H9 (cell line): ENCODE measurements around the gene ODAD4. TPM values are rescaled to one million over a fixed set of nuclear protein-coding genes. Genes with fewer than 3 reads are reported as not detected.

ENCODE experiments used
- DNase-seq: peaks from one replicate; pipeline ENCODE4 v3.0.0-alpha.2; 2017
- H2AFZ ChIP-seq: one replicate; pipeline ENCODE4 v1.6.1; 2013; ENCODE audit warnings: mild to moderate bottlenecking, low read length, control low read depth, moderate library complexity
- H2AK5ac ChIP-seq: 2 replicates; pipeline ENCODE4 v1.6.1; 2013; ENCODE audit warnings: low read length, control low read depth, mixed read lengths; ENCODE audit not compliant: insufficient read length
- H2BK120ac ChIP-seq: one replicate; pipeline ENCODE4 v1.6.1; 2013; ENCODE audit warnings: low read depth, mild to moderate bottlenecking, low read length, control low read depth, inconsistent platforms; ENCODE audit not compliant: poor library complexity, severe bottlenecking
- H2BK12ac ChIP-seq: 2 replicates; pipeline ENCODE4 v1.6.1; 2013; ENCODE audit warnings: low read length, control low read depth, mixed read lengths, low read depth; ENCODE audit not compliant: insufficient read length
- H2BK15ac ChIP-seq: 2 replicates; pipeline ENCODE4 v1.6.1; 2013; ENCODE audit warnings: low read depth, low read length, control low read depth
- H2BK20ac ChIP-seq: one replicate; pipeline ENCODE4 v1.6.1; 2013; ENCODE audit warnings: low read depth, mild to moderate bottlenecking, low read length, control low read depth, inconsistent platforms; ENCODE audit not compliant: poor library complexity, severe bottlenecking
- H2BK5ac ChIP-seq: 2 replicates; pipeline ENCODE4 v1.6.1; 2013; ENCODE audit warnings: low read length, control low read depth, mixed read lengths; ENCODE audit not compliant: insufficient read length
- H3K14ac ChIP-seq: 2 replicates; pipeline ENCODE4 v1.6.1; 2013; ENCODE audit warnings: low read length, control low read depth; ENCODE audit not compliant: insufficient read depth
- H3K18ac ChIP-seq: 2 replicates; pipeline ENCODE4 v1.6.1; 2013; ENCODE audit warnings: low read depth, mild to moderate bottlenecking, mixed read lengths, low read length, control low read depth; ENCODE audit not compliant: insufficient read length
- H3K23ac ChIP-seq: 2 replicates; pipeline ENCODE4 v1.6.1; 2013; ENCODE audit warnings: low read length, control low read depth, mixed read lengths, low read depth; ENCODE audit not compliant: insufficient read length
- H3K23me2 ChIP-seq: 2 replicates; pipeline ENCODE4 v1.6.1; 2013; ENCODE audit warnings: low read depth, mild to moderate bottlenecking, mixed read lengths, low read length, control low read depth; ENCODE audit not compliant: insufficient read length, poor library complexity, severe bottlenecking
- H3K27ac ChIP-seq: 2 replicates; pipeline ENCODE4 v1.5.1; 2013; ENCODE audit warnings: low read length, control low read depth, mixed read lengths, low read depth; ENCODE audit not compliant: insufficient read length
- H3K27me3 ChIP-seq: 2 replicates; pipeline ENCODE4 v1.6.1; 2013; ENCODE audit warnings: low read length, control low read depth, inconsistent platforms; ENCODE audit not compliant: insufficient read depth
- H3K4ac ChIP-seq: 2 replicates; pipeline ENCODE4 v1.6.1; 2013; ENCODE audit warnings: low read depth, mild to moderate bottlenecking, control low read depth, inconsistent platforms, low read length, moderate library complexity
- H3K4me1 ChIP-seq: 2 replicates; pipeline ENCODE4 v1.6.1; 2013; ENCODE audit warnings: low read length, control low read depth, inconsistent platforms; ENCODE audit not compliant: insufficient read depth
- H3K4me2 ChIP-seq: 2 replicates; pipeline ENCODE4 v1.6.1; 2013; ENCODE audit warnings: low read length, control low read depth, mixed read lengths; ENCODE audit not compliant: insufficient read length, insufficient read depth
- H3K56ac ChIP-seq: 2 replicates; pipeline ENCODE4 v1.6.1; 2013; ENCODE audit warnings: low read depth, mild to moderate bottlenecking, mixed read lengths, low read length, control low read depth; ENCODE audit not compliant: insufficient read length
- H3K79me1 ChIP-seq: 2 replicates; pipeline ENCODE4 v1.6.1; 2013; ENCODE audit warnings: low read depth, mild to moderate bottlenecking, moderate library complexity, low read length, control low read depth, inconsistent platforms; ENCODE audit not compliant: insufficient read depth, poor library complexity, severe bottlenecking
- H3K79me2 ChIP-seq: 2 replicates; pipeline ENCODE4 v1.6.1; 2013; ENCODE audit warnings: low read length, control low read depth, inconsistent platforms; ENCODE audit not compliant: insufficient read depth
- H3K9ac ChIP-seq: 2 replicates; pipeline ENCODE4 v1.6.1; 2013; ENCODE audit warnings: low read length, control low read depth, mixed read lengths; ENCODE audit not compliant: insufficient read length; ENCODE audit errors: extremely low read depth
- H3K9me3 ChIP-seq: one replicate; pipeline ENCODE4 v1.6.1; 2013; ENCODE audit warnings: low read depth, low read length, inconsistent platforms; ENCODE audit not compliant: control insufficient read depth
- H3T11ph ChIP-seq: one replicate; pipeline ENCODE4 v1.6.1; 2013; ENCODE audit warnings: mild to moderate bottlenecking, low read length, control low read depth, inconsistent platforms
- H4K20me1 ChIP-seq: one replicate; pipeline ENCODE4 v1.6.1; 2013; ENCODE audit not compliant: control insufficient read depth, insufficient read length, insufficient read depth
- H4K5ac ChIP-seq: 2 replicates; pipeline ENCODE4 v1.6.1; 2013; ENCODE audit warnings: low read depth, mild to moderate bottlenecking, mixed read lengths, low read length, control low read depth; ENCODE audit not compliant: insufficient read length
- H4K8ac ChIP-seq: replicated peaks from 2 replicates; pipeline ENCODE4 v1.6.1; 2013; ENCODE audit warnings: low read length, control low read depth, mixed read lengths, low read depth; ENCODE audit not compliant: insufficient read length
- H4K91ac ChIP-seq: 2 replicates; pipeline ENCODE4 v1.6.1; 2013; ENCODE audit warnings: low read depth, mild to moderate bottlenecking, moderate library complexity, mixed read lengths, low read length, control low read depth; ENCODE audit not compliant: insufficient read length
- H3K27ac Mint-ChIP-seq, 3 experiments: 2 replicates in 2 of 3; 3 replicates in 1 of 3; pipeline ENCODE4 v1.8.0; 2020 to 2021; ENCODE audit warnings: mixed read lengths in 3 of 3, mild to moderate bottlenecking in 1 of 3, moderate library complexity in 1 of 3
- H3K27me3 Mint-ChIP-seq: 2 replicates; pipeline ENCODE4 v1.8.0; 2021; ENCODE audit warnings: low read depth, mild to moderate bottlenecking, moderate library complexity, mixed read lengths
- H3K36me3 Mint-ChIP-seq, 3 experiments: 2 replicates in 2 of 3; 3 replicates in 1 of 3; pipeline ENCODE4 v1.8.0; 2020 to 2021; ENCODE audit warnings: low read depth in 3 of 3, mixed read lengths in 3 of 3; ENCODE audit not compliant: insufficient read depth in 1 of 3
- H3K4me1 Mint-ChIP-seq, 2 experiments: 2 replicates each; pipeline ENCODE4 v1.8.0; 2020; ENCODE audit warnings: mixed read lengths in 2 of 2
- H3K4me3 Mint-ChIP-seq, 2 experiments: 2 replicates in 1 of 2; 3 replicates in 1 of 2; pipeline ENCODE4 v1.8.0; 2020 to 2021; ENCODE audit warnings: mild to moderate bottlenecking in 2 of 2, mixed read lengths in 2 of 2, moderate library complexity in 1 of 2
- H3K9me3 Mint-ChIP-seq, 2 experiments: 2 replicates in 1 of 2; 3 replicates in 1 of 2; pipeline ENCODE4 v1.8.0; 2020; ENCODE audit warnings: mild to moderate bottlenecking in 2 of 2, mixed read lengths in 2 of 2, moderate library complexity in 1 of 2
- WGBS: extraction: QIAGEN DNeasy Blood & Tissue Kit; methylation state at CpG from one replicate; pipeline ENCODE4 v1.1.7; 2013; ENCODE audit warnings: missing lambda C conversion rate, low lambda C conversion rate, mixed read lengths; ENCODE audit not compliant: insufficient read length; ENCODE audit errors: extremely low coverage; 5-methylcytosine and 5-hydroxymethylcytosine counted together
- total RNA-seq: library from RNA; stranded (reverse); gene quantifications from 2 replicates; pipeline ENCODE4 v1.2.1, GENCODE V29; 2021
- TF ChIP-seq, protein P1 (sequence below): fragments of 200-600 bp; sonication (generic); conservative IDR thresholded peaks from 3 replicates; pipeline ENCODE4 v1.8.0; 2021; ENCODE audit warnings: antibody characterized with exemption, mild to moderate bottlenecking

The ODAD4 gene
- total RNA-seq, 1 experiment from 2014 or later = 2.1 TPM

DNA sequence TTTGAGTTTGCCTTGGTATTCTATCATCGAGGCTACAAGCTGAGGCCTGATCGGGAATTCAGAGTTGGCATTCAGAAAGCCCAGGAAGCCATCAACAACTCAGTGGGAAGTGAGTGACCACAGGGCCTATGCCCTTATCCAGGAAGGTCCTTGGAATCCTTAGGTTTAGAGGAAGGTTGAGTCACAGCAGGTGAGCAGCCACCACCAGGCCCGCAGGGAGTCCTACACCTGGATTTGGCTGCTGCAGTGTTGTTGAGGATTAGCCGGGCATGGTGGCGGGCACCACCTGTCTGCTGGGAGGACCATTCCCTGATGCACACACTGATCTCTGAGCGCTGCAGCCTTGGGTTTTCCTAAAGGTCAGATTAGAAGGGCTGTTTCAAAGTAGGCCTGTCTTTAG is 5.2 kb downstream of the ODAD4 start:
- H3K79me2 ChIP-seq = no peaks in the 10 kb centered on the region
- H2BK15ac ChIP-seq = no peak overlapping the region
- no peaks in the 10 kb centered on the region for H3K4me1 ChIP-seq
- H3T11ph ChIP-seq = no peak overlapping the region
- H3K27me3 ChIP-seq = no peaks in the 10 kb centered on the region
- H3K9ac ChIP-seq = no peak overlapping the region
- H4K8ac ChIP-seq = no peak overlapping the region
- H4K20me1 ChIP-seq = no peaks in the 10 kb centered on the region
- H2BK120ac ChIP-seq = no peak overlapping the region
- H3K9me3 Mint-ChIP-seq = no peaks in the 10 kb centered on the region
- H3K27ac ChIP-seq = no peak overlapping the region
- no peak for DNase-seq
- H3K27me3 Mint-ChIP-seq = no peaks in the 10 kb centered on the region
- H2BK20ac ChIP-seq = no peak overlapping the region
- no peaks in the 10 kb centered on the region for H3K23me2 ChIP-seq
- no peak overlapping the region for H2BK5ac ChIP-seq
- H3K4ac ChIP-seq = no peak overlapping the region
- H2BK12ac ChIP-seq = no peak overlapping the region
- H3K18ac ChIP-seq = no peak overlapping the region
- no peak overlapping the region for H2AK5ac ChIP-seq
- peaks cover 0 to 3% (median 0%) of the 10 kb centered on the region in 3 experiments; a peak in 1 of 7 replicates for H3K36me3 Mint-ChIP-seq
- no peak overlapping the region for H3K23ac ChIP-seq
- TF ChIP-seq, protein P1, sequence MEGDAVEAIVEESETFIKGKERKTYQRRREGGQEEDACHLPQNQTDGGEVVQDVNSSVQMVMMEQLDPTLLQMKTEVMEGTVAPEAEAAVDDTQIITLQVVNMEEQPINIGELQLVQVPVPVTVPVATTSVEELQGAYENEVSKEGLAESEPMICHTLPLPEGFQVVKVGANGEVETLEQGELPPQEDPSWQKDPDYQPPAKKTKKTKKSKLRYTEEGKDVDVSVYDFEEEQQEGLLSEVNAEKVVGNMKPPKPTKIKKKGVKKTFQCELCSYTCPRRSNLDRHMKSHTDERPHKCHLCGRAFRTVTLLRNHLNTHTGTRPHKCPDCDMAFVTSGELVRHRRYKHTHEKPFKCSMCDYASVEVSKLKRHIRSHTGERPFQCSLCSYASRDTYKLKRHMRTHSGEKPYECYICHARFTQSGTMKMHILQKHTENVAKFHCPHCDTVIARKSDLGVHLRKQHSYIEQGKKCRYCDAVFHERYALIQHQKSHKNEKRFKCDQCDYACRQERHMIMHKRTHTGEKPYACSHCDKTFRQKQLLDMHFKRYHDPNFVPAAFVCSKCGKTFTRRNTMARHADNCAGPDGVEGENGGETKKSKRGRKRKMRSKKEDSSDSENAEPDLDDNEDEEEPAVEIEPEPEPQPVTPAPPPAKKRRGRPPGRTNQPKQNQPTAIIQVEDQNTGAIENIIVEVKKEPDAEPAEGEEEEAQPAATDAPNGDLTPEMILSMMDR = no peak
- no peak overlapping the region for H2AFZ ChIP-seq
- no peak overlapping the region for H4K91ac ChIP-seq
- no CpG with 5 or more reads among the region's 6 CpGs for WGBS
- peaks cover 10% of the 10 kb centered on the region in 2 experiments; a peak in 3 of 4 replicates for H3K4me1 Mint-ChIP-seq
- no peak overlapping the region for H3K4me3 Mint-ChIP-seq
- no peak overlapping the region for H4K5ac ChIP-seq
- no peak overlapping the region for H3K14ac ChIP-seq
- H3K27ac Mint-ChIP-seq = no peak overlapping the region; a peak in 1 of 7 replicates
- H3K4me2 ChIP-seq = no peak overlapping the region
- no peak overlapping the region for H3K56ac ChIP-seq
- H3K79me1 ChIP-seq = no peaks in the 10 kb centered on the region
- H3K9me3 ChIP-seq = no peaks in the 10 kb centered on the region
